HepG2 (cell line): Measurements from ENCODE around the gene EZH1. TPM values are rescaled to one million over a fixed set of nuclear protein-coding genes. Genes with fewer than 3 reads are reported as not detected.

Experiments
- ELK4 ChIP-seq: sonication (generic); formaldehyde crosslinking; IDR thresholded peaks from 2 replicates; pipeline ENCODE4 v1.9.0; 2021; ENCODE audit warnings: missing genetic modification reagents, borderline replicate concordance
- MAFK ChIP-seq, 2 experiments: IDR thresholded peaks in 1 of 2; conservative IDR thresholded peaks in 1 of 2; 2 replicates each; pipeline ENCODE4 v1.6.1; 2011; ENCODE audit warnings: improper control_type of control experiment in 2 of 2, low read length in 2 of 2
- PHF5A ChIP-seq: IDR thresholded peaks from one replicate; pipeline ENCODE4 v1.6.1; 2018; ENCODE audit warnings: low read depth, missing genetic modification reagents; ENCODE audit not compliant: unreplicated experiment
- ZBTB40 ChIP-seq, 2 experiments: fragments of 450-650 bp in 1 of 2; sonication (generic) in 1 of 2; formaldehyde crosslinking in 1 of 2; IDR thresholded peaks; 2 replicates each; pipeline versions ENCODE4 v1.6.1 to v1.8.0; 2016 to 2022; ENCODE audit warnings: antibody characterized with exemption in 1 of 2, mild to moderate bottlenecking in 1 of 2, missing genetic modification reagents in 1 of 2
- ZKSCAN5 ChIP-seq: sonication (generic); formaldehyde crosslinking; IDR thresholded peaks from 2 replicates; pipeline ENCODE4 v1.5.1; 2020; ENCODE audit warnings: mild to moderate bottlenecking, missing genetic modification reagents
- ZNF205 ChIP-seq: IDR thresholded peaks from 2 replicates; pipeline ENCODE4 v1.6.1; 2018; ENCODE audit warnings: missing biosample characterization, missing genetic modification reagents
- ZNF333 ChIP-seq: sonication (generic); formaldehyde crosslinking; IDR thresholded peaks from 2 replicates; pipeline ENCODE4 v1.4.0; 2020; ENCODE audit warnings: mild to moderate bottlenecking, missing genetic modification reagents, borderline replicate concordance
- ZNF484 ChIP-seq: sonication (generic); formaldehyde crosslinking; IDR thresholded peaks from 2 replicates; pipeline ENCODE4 v1.5.1; 2020; ENCODE audit warnings: mild to moderate bottlenecking, low read depth, missing genetic modification reagents, borderline replicate concordance
- ZNF570 ChIP-seq: sonication (generic); formaldehyde crosslinking; IDR thresholded peaks from 2 replicates; pipeline ENCODE4 v1.4.0; 2020; ENCODE audit warnings: mild to moderate bottlenecking, missing genetic modification reagents, borderline replicate concordance
- ZNF598 ChIP-seq: sonication (generic); formaldehyde crosslinking; IDR thresholded peaks from 2 replicates; pipeline ENCODE4 v1.5.1; 2020; ENCODE audit warnings: mild to moderate bottlenecking, missing genetic modification reagents, borderline replicate concordance
- ZNF770 ChIP-seq: sonication (generic); formaldehyde crosslinking; IDR thresholded peaks from 2 replicates; pipeline ENCODE4 v1.5.0; 2020; ENCODE audit warnings: mild to moderate bottlenecking, missing genetic modification reagents
- polyA plus RNA-seq, 8 experiments: library from polyadenylated mRNA; depleted of rRNA in 3 of 8; stranded (reverse) in 7 of 8; unstranded in 1 of 8; fragments of >200 nt; fragmentation: Illumina TruSeq in 4 of 8; extraction: Trizol in 4 of 8; gene quantifications; 2 replicates each; pipeline versions ENCODE4 v1.2.1 to v1.2.3, GENCODE V29; 2011 to 2016; ENCODE audit warnings: low read depth in 4 of 8, missing spikeins in 1 of 8, mixed read lengths in 1 of 8; ENCODE audit not compliant: insufficient read depth in 1 of 8
- total RNA-seq, 5 experiments: library from RNA; depleted of rRNA; stranded (reverse); fragments of >200 nt; fragmentation: Illumina TruSeq; extraction: Trizol; gene quantifications; 2 replicates each; pipeline ENCODE4 v1.2.3, GENCODE V29; 2016; ENCODE audit warnings: low read depth in 1 of 5
- TF ChIP-seq, protein P1 (sequence below): sonication (generic); formaldehyde crosslinking; IDR thresholded peaks from 2 replicates; pipeline ENCODE4 v1.5.0; 2020; ENCODE audit warnings: missing genetic modification reagents
- TF ChIP-seq, protein P2 (sequence below): sonication (generic); formaldehyde crosslinking; IDR thresholded peaks from 2 replicates; pipeline ENCODE4 v1.8.1; 2023; ENCODE audit warnings: mild to moderate bottlenecking, missing genetic modification reagents, borderline replicate concordance

The EZH1 gene
- total and polyA plus RNA-seq, 2 of the 13 experiments (the other 11 are each of a cell fraction or from before 2014, with no cell fraction given), result 11.6 to 24.0 TPM

DNA sequence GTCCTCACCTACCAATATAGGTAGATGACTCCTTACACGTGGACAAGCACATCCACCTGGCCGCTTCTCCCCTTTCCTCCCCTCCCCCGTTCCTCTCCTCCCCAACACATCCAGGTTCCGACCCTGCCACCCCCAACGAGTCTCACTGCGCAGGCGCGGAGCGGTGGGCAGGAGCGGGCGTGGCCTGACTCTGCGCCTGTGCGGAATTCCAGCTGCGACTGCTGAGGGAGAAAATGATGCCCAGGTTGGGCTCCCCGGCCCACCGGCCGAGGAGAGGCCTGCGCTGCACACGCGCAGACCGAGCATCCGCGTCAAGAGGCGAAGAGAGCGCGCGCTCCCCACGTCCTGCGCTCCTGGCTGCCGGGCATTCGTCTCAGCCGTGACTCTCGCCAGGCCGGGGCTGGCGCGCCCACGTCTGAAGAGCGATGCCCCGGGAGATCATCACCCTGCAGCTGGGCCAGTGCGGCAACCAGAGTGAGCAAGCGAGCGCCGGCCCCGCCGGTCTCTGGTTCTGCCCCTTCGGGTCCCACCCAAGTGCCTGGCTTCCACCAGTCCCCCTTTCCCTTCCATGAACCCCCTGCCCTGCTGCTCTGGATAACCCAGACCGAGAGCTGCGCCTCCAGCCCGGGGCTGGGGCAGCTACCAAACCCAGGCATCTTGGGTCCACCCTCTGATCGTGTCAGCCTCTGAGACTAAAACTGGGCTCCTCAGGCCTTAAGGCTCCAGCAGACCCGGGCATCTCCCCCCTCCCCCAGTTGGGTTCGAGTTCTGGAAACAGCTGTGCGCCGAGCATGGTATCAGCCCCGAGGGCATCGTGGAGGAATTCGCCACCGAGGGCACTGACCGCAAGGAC is 85.5 kb downstream of the EZH1 start, which contains the start of gene TUBG2 (continued):
- no peak for TF ChIP-seq ZBTB40 (IDR thresholded peaks at IDR 0.05)
- TF ChIP-seq ZBTB40 (CRISPR knock-in tag; IDR thresholded peaks at IDR 0.05), result no peak; the same call in 1 of the 2 replicates
- TF ChIP-seq, protein P1, sequence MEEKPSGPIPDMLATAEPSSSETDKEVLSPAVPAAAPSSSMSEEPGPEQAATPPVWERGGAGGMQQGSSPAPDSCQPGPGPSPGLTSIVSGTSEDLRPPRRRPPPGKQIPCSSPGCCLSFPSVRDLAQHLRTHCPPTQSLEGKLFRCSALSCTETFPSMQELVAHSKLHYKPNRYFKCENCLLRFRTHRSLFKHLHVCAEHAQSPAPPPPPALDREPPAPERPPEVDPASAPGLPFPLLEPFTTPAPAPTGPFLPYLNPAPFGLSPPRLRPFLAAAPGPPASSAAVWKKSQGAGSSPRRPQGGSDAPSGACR (CRISPR knock-in tag), result no peak
- no peak for TF ChIP-seq ELK4 (CRISPR knock-in tag)
- peak; percentile 72 for TF ChIP-seq ZNF598 (CRISPR knock-in tag)
- TF ChIP-seq, protein P2, sequence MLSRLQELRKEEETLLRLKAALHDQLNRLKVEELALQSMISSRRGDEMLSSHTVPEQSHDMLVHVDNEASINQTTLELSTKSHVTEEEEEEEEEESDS (CRISPR knock-in tag), result no peak
- no peak for TF ChIP-seq ZNF570 (CRISPR knock-in tag)
- TF ChIP-seq ZNF484 (CRISPR knock-in tag), result no peak
- peak; percentile 72; the same call in 1 of the 2 replicates for TF ChIP-seq ZNF333 (CRISPR knock-in tag)
- no peak for TF ChIP-seq MAFK (conservative IDR thresholded peaks at IDR 0.05 in 1 of 2, IDR thresholded peaks at IDR 0.05 in 1 of 2; ENCODE audit: low read length in 2 of 2)
- 0 out of 2 replicates have a peak, but pooled peaks have one; percentile 42 for TF ChIP-seq ZKSCAN5 (CRISPR knock-in tag)
- TF ChIP-seq ZNF205 (CRISPR knock-in tag), result peak; percentile 71
- TF ChIP-seq ZNF770 (CRISPR knock-in tag), result no peak
- no peak for TF ChIP-seq PHF5A (CRISPR knock-in tag)
